ENCODE data around the gene HES4. TPM values are rescaled to one million over a fixed set of nuclear protein-coding genes. Genes with fewer than 3 reads are reported as not detected.

The HES4 gene
- total and polyA plus RNA-seq, 10 of the 15 experiments (the other 5 are each of a cell fraction or from before 2014, with no cell fraction given) = 0.44 to 1.7 (median 0.85) TPM; not detected in 5

- ChIA-PET RAD21 (ENCODE audit: unreplicated experiment) (interaction anchor here (1.3 to 3.2 kb wide), 7 partner anchors 13 to 49 kb away, joined by 3 to 24 read pairs (median 7); partner anchors contain the start of gene PERM1), SMC1A (ENCODE audit: uncharacterized antibody, unreplicated experiment) (interaction anchor here (0.9 to 2.8 kb wide), 4 partner anchors 13 to 48 kb away, joined by 3 to 13 read pairs (median 11); partner anchors contain the start of gene HES4), CTCF (interaction anchor here (0.8 to 7.4 kb wide), 10 partner anchors 12 to 358 kb away, joined by 3 to 68 read pairs (median 6); no protein-coding TSS in a partner anchor), POLR2A (interaction anchor here (0.9 to 4.0 kb wide), 7 partner anchors 12 to 270 kb away, joined by 3 to 22 read pairs (median 5); partner anchors contain the start of gene UBE2J2)
- H3K4me1 ChIP-seq (ENCODE audit: control insufficient read depth, insufficient read depth, low read length) = peaks cover 12% of the 10 kb centered on the region
- H3K36me3 ChIP-seq (ENCODE audit: control insufficient read depth in 2 of 2, insufficient read depth in 2 of 2, low read length in 1 of 2) = no peaks in the 10 kb centered on the region
- peak overlapping the region; percentile 62 for H3K4me2 ChIP-seq (ENCODE audit: control insufficient read depth, insufficient read depth)
- H2AFZ ChIP-seq (ENCODE audit: control insufficient read depth, low read depth, low read length) = no peak overlapping the region
- BruUV-seq (replicated peaks) = no TSS peak
- ATAC-seq (peak; percentile 23), DNase-seq (ENCODE audit: low read depth, low spot score) (no peak), FAIRE-seq (no peak)
- intact Hi-C loops (cut with micrococcal nuclease; ENCODE audit: unreplicated experiment) = loop anchor here (5.0 kb wide), 1 partner anchor 47 kb away; no protein-coding TSS in a partner anchor
- peaks cover 22% of the 10 kb centered on the region for H3K79me2 ChIP-seq (ENCODE audit: control insufficient read depth, insufficient read depth, low read length)
- peak overlapping the region; percentile 90 for H3K4me3 ChIP-seq
- TF ChIP-seq RAD21 (IDR thresholded peaks at IDR 0.05; ENCODE audit: insufficient read depth, low read depth, low read length) = peak; percentile 42
- TF ChIP-seq, protein P1, sequence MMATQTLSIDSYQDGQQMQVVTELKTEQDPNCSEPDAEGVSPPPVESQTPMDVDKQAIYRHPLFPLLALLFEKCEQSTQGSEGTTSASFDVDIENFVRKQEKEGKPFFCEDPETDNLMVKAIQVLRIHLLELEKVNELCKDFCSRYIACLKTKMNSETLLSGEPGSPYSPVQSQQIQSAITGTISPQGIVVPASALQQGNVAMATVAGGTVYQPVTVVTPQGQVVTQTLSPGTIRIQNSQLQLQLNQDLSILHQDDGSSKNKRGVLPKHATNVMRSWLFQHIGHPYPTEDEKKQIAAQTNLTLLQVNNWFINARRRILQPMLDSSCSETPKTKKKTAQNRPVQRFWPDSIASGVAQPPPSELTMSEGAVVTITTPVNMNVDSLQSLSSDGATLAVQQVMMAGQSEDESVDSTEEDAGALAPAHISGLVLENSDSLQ (IDR thresholded peaks at IDR 0.05) = no peak
- peak; percentile 1 for TF ChIP-seq PBX3 (IDR thresholded peaks at IDR 0.05; ENCODE audit: insufficient replicate concordance, low read depth, low read length)
- TF ChIP-seq POLR2A (IDR thresholded peaks at IDR 0.05; ENCODE audit: low read depth, low read length) = peak; percentile 81
- 0 out of 4 replicates have a peak, but pooled peaks of 1 of the 2 experiments have one; percentile 19 for TF ChIP-seq IKZF2 (IDR thresholded peaks at IDR 0.05)
- no peak for TF ChIP-seq ESRRA (IDR thresholded peaks at IDR 0.05; ENCODE audit: low read length)
- TF ChIP-seq BHLHE40 (IDR thresholded peaks at IDR 0.05; ENCODE audit: borderline replicate concordance in 1 of 2, low read depth in 2 of 2, low read length in 1 of 2) = peak in 1 of 2 experiments; percentile 28; a peak in 1 of 4 replicates
- TF ChIP-seq POLR2AphosphoS5 (IDR thresholded peaks at IDR 0.05; ENCODE audit: low read length) = peak; percentile 77; the same call in 1 of the 2 replicates
- TF ChIP-seq IKZF1 (conservative IDR thresholded peaks at IDR 0.05) = no peak; the same call in 1 of the 2 replicates
- TF ChIP-seq CBFB (IDR thresholded peaks at IDR 0.05; ENCODE audit: low read depth) = no peak
- TF ChIP-seq, protein P2, sequence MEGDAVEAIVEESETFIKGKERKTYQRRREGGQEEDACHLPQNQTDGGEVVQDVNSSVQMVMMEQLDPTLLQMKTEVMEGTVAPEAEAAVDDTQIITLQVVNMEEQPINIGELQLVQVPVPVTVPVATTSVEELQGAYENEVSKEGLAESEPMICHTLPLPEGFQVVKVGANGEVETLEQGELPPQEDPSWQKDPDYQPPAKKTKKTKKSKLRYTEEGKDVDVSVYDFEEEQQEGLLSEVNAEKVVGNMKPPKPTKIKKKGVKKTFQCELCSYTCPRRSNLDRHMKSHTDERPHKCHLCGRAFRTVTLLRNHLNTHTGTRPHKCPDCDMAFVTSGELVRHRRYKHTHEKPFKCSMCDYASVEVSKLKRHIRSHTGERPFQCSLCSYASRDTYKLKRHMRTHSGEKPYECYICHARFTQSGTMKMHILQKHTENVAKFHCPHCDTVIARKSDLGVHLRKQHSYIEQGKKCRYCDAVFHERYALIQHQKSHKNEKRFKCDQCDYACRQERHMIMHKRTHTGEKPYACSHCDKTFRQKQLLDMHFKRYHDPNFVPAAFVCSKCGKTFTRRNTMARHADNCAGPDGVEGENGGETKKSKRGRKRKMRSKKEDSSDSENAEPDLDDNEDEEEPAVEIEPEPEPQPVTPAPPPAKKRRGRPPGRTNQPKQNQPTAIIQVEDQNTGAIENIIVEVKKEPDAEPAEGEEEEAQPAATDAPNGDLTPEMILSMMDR (IDR thresholded peaks at IDR 0.05 in 2 of 3, conservative IDR thresholded peaks at IDR 0.05 in 1 of 3; ENCODE audit: control insufficient read depth in 2 of 3, extremely low read depth in 1 of 3, insufficient read depth in 1 of 3, low read depth in 3 of 3, low read length in 3 of 3) = peak; percentile 38 to 48 (median 45); a peak in 5 of 6 replicates
- H3K9me3 ChIP-seq (replicated peaks; ENCODE audit: control insufficient read depth, insufficient read depth, low read length) = no peaks in the 10 kb centered on the region
- WGBS (ENCODE audit: insufficient coverage, insufficient replicate concordance, low lambda C conversion rate, missing lambda C conversion rate) = 58% methylated on average over 16 of the region's 20 CpGs
- in situ Hi-C loops (cut with MboI) = no loop called here
- no peaks in the 10 kb centered on the region for H4K20me1 ChIP-seq (ENCODE audit: control insufficient read depth, insufficient read depth)
- H3K9ac ChIP-seq (ENCODE audit: control insufficient read depth, insufficient read depth, low read length) = peak overlapping the region; percentile 91
- no peaks in the 10 kb centered on the region for H3K27me3 ChIP-seq (replicated peaks in 1 of 2; ENCODE audit: control insufficient read depth in 2 of 2, insufficient read depth in 2 of 2, low read length in 1 of 2)
- peak overlapping the region; percentile 92 for H3K27ac ChIP-seq (ENCODE audit: control insufficient read depth, insufficient read depth)
Observed at GRCh38 chr1:1014799-1015681, 15.1 kb upstream of the HES4 start.

All from GM12878 (cell line).